ENCODE results near the gene CENATAC. TPM values are rescaled to one million over a fixed set of nuclear protein-coding genes. Genes with fewer than 3 reads are reported as not detected.
"Not testable (repeated sequence)": the region's sequence is repeated elsewhere in the genome, so short reads cannot be mapped to it uniquely, and the experiment has no call there.

Gene CENATAC
- total RNA-seq, 1 donor from 2014 or later = 14.1 TPM

- TF ChIP-seq, protein P1, sequence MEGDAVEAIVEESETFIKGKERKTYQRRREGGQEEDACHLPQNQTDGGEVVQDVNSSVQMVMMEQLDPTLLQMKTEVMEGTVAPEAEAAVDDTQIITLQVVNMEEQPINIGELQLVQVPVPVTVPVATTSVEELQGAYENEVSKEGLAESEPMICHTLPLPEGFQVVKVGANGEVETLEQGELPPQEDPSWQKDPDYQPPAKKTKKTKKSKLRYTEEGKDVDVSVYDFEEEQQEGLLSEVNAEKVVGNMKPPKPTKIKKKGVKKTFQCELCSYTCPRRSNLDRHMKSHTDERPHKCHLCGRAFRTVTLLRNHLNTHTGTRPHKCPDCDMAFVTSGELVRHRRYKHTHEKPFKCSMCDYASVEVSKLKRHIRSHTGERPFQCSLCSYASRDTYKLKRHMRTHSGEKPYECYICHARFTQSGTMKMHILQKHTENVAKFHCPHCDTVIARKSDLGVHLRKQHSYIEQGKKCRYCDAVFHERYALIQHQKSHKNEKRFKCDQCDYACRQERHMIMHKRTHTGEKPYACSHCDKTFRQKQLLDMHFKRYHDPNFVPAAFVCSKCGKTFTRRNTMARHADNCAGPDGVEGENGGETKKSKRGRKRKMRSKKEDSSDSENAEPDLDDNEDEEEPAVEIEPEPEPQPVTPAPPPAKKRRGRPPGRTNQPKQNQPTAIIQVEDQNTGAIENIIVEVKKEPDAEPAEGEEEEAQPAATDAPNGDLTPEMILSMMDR (conservative IDR thresholded peaks at IDR 0.05; ENCODE audit: low read depth, low read length) = no peak
- no peak overlapping the region for H3K4me3 ChIP-seq (ENCODE audit: low read depth, low read length)
- no peak for DNase-seq (ENCODE audit: low read depth)
Measured at GRCh38 chr11:118957968-118958367, 40.0 kb upstream of the CENATAC start.

- no peak for DNase-seq (ENCODE audit: low read depth)
- no peak overlapping the region for H3K4me3 ChIP-seq (ENCODE audit: low read depth, low read length)
- TF ChIP-seq, protein P1 (conservative IDR thresholded peaks at IDR 0.05; ENCODE audit: low read depth, low read length) = no peak
Measured at GRCh38 chr11:118958577-118958976, 39.4 kb upstream of the CENATAC start.

DNA sequence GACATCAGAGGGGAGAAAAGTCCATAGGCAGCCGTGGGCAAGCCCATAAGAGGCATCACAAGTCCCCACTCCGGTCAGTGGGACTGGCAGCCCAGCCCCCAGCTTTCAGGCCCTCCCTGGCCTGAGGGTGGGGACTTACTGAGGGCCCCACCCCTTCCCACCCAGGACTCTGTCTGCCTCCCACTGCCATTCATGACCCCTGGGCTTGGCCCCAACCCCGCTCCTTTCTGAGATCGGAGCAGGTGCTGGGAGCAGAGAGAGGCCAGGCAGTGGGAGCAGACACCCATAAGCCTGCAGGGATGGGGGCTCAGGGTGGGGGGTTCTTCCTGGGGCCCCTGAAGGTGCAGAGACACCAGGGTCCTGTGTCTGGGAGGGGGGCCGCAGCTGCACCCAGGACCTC is 36.7 kb upstream of the CENATAC start:
- TF ChIP-seq, protein P1 (conservative IDR thresholded peaks at IDR 0.05; ENCODE audit: low read depth, low read length) = no peak
- no peak for DNase-seq (ENCODE audit: low read depth)
- H3K4me3 ChIP-seq (ENCODE audit: low read depth, low read length) = no peak overlapping the region

- H3K4me3 ChIP-seq (ENCODE audit: low read depth, low read length) = no peak overlapping the region
- TF ChIP-seq, protein P1 (conservative IDR thresholded peaks at IDR 0.05; ENCODE audit: low read depth, low read length) = no peak
- no peak for DNase-seq (ENCODE audit: low read depth)
Measured at GRCh38 chr11:118961591-118961990, 36.3 kb upstream of the CENATAC start.

GRCh38 chr11:118969508-118969907 is 28.4 kb upstream of the CENATAC start:
- not testable (repeated sequence) for H3K4me3 ChIP-seq (ENCODE audit: low read depth, low read length); DNase-seq (ENCODE audit: low read depth)

DNA sequence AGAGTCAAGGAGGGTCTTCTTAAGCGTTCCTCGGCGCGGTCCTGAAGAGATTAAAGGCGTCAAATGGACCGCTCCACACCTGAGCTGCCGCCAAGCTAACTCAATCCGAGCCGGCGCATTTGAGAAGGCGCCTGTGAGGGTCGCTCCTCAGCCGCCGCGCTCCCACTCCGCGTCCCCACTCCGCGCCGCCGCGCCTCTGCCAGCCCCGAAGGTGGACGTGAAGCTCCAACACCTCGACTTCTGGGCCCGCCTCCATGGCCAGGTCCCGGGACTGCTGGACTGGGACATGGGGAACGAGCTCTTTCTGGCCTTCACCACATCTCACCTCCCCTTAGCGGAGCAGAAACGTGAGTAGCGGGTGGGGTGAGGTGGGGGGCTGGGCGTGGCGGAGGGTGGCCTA is 26.3 kb upstream of the CENATAC start, which contains the start of gene FOXR1:
Gene FOXR1 (plus strand): TSS at position 116 of the 400 bp plus-strand sequence. CDS start 171 bp downstream, at position 287.
- TF ChIP-seq, protein P1 (conservative IDR thresholded peaks at IDR 0.05; ENCODE audit: low read depth, low read length) = no peak
- H3K4me3 ChIP-seq (ENCODE audit: low read depth, low read length) = no peak within 1 kb of the TSS
- DNase-seq (ENCODE audit: low read depth) = no peak

DNA sequence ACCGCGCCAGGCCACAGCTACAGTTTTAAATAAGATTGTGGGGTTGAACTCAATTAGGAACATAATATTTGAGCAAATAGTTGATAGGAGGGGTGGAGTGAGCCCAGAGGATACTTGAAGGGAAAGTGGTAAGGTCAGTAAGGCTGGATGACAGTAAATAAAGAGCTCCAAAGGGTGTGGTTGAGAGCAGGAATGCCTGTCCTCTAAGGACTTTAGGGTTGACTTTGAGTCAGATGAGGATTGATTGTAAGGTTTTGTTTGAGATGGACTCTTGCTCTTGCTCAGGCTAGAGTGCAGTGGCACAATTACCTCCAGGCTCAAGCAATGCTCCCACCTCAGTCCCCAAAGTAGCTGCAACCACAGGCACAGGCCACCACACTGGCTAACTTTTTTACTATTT is 24.0 kb upstream of the CENATAC start:
- TF ChIP-seq, protein P1 (conservative IDR thresholded peaks at IDR 0.05; ENCODE audit: low read depth, low read length) = no peak
- H3K4me3 ChIP-seq (ENCODE audit: low read depth, low read length) = no peak overlapping the region
- DNase-seq (ENCODE audit: low read depth) = no peak

All from epithelial cell of proximal tubule (primary cell).